Adrenal gland (tissue), 5 donors: ENCODE measurements around the gene MAP2K5.

Source experiments
- POLR2A ChIP-seq, 2 donors: fragments of 450-650 bp; IDR thresholded peaks; one replicate each; pipeline ENCODE4 v1.6.1; 2017; ENCODE audit warnings: antibody characterized with exemption in 2 of 2, mild to moderate bottlenecking in 2 of 2, moderate library complexity in 1 of 2
- TF ChIP-seq, protein P1 (sequence below), 6 experiments: fragments of 450-650 bp in 4 of 6; fragments of 200-600 bp in 2 of 6; sonication (generic) in 1 of 6; IDR thresholded peaks; 1 replicate in 5 of 6; 2 replicates in 1 of 6; pipeline versions ENCODE4 v1.5.1 to v1.8.0; 2016 to 2021; ENCODE audit warnings: antibody characterized with exemption in 6 of 6, mild to moderate bottlenecking in 2 of 6, moderate library complexity in 1 of 6
- donor health status: DM: no; HTN: no; CAD: no.

DNA sequence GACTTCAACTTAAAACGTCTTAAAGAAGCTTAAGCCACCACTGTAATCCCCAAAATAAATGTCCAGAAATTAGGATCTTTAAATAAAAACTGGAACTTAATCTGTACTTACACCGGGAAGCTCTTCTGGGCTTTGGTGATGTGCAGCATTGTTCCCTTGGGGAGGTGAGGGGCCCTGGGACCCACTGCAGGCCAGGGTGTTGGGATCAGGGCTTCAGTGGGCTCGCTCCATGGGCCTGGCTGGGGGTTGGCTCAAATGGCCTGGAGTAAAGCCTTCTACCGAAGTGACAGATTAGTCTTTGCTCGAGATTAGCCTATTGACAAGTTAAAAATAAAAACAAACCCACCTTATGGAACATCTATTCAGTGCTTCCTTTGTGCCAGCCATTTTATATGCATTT lies 303.5 kb downstream of the MAP2K5 start:
- TF ChIP-seq, protein P1, sequence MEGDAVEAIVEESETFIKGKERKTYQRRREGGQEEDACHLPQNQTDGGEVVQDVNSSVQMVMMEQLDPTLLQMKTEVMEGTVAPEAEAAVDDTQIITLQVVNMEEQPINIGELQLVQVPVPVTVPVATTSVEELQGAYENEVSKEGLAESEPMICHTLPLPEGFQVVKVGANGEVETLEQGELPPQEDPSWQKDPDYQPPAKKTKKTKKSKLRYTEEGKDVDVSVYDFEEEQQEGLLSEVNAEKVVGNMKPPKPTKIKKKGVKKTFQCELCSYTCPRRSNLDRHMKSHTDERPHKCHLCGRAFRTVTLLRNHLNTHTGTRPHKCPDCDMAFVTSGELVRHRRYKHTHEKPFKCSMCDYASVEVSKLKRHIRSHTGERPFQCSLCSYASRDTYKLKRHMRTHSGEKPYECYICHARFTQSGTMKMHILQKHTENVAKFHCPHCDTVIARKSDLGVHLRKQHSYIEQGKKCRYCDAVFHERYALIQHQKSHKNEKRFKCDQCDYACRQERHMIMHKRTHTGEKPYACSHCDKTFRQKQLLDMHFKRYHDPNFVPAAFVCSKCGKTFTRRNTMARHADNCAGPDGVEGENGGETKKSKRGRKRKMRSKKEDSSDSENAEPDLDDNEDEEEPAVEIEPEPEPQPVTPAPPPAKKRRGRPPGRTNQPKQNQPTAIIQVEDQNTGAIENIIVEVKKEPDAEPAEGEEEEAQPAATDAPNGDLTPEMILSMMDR (IDR thresholded peaks at IDR 0.05) = no peak
- TF ChIP-seq POLR2A (IDR thresholded peaks at IDR 0.05) = no peak
